H1 (cell line): Measurements from ENCODE around the gene SPARC. TPM values are rescaled to one million over a fixed set of nuclear protein-coding genes. Genes with fewer than 3 reads are reported as not detected.

Source experiments
- CTCF ChIA-PET: fragments of 300-600 bp; sonication (Branson Sonifier 250); formaldehyde crosslinking; loops from one replicate; lab custom pipeline; 2021; ENCODE audit not compliant: partially characterized antibody; lab: Charles Lee
- POLR2A ChIA-PET: fragments of 300-600 bp; sonication (Branson Sonifier 250); formaldehyde crosslinking; loops from one replicate; lab custom pipeline; 2021; ENCODE audit warnings: inconsistent platforms; ENCODE audit not compliant: partially characterized antibody; lab: Charles Lee
- DNase-seq, 2 experiments: peaks; one replicate each; pipeline versions ENCODE4 v3.0.0 to v3.0.0-alpha.2; 2010 to 2022; ENCODE audit warnings: low spot score in 2 of 2, low read depth in 1 of 2, mixed read lengths in 1 of 2
- FAIRE-seq: peaks from 2 replicates; lab custom pipeline; 2011; peaks lifted over from hg19 to GRCh38; lab: Jason Lieb, UNC
- H2AFZ ChIP-seq: 2 replicates; pipeline ENCODE4 v1.8.1; 2012; ENCODE audit warnings: low read length, inconsistent platforms
- H2AK5ac ChIP-seq: 2 replicates; pipeline ENCODE4 v1.6.1; 2013; ENCODE audit warnings: low read depth, low read length
- H2BK120ac ChIP-seq: replicated peaks from 2 replicates; pipeline ENCODE3; 2013; ENCODE audit warnings: low read depth, low read length, inconsistent platforms
- H2BK12ac ChIP-seq: 2 replicates; pipeline ENCODE4 v1.6.1; 2013; ENCODE audit warnings: low read depth, low read length
- H2BK15ac ChIP-seq: 2 replicates; pipeline ENCODE4 v1.6.1; 2013; ENCODE audit warnings: low read length
- H2BK20ac ChIP-seq: 2 replicates; pipeline ENCODE4 v1.6.1; 2013; ENCODE audit warnings: low read length
- H2BK5ac ChIP-seq: 2 replicates; pipeline ENCODE4 v1.6.1; 2013; ENCODE audit warnings: low read depth, low read length
- H3K14ac ChIP-seq: 2 replicates; pipeline ENCODE4 v1.6.1; 2013; ENCODE audit warnings: inconsistent platforms; ENCODE audit not compliant: insufficient read length
- H3K18ac ChIP-seq: 2 replicates; pipeline ENCODE4 v1.6.1; 2013; ENCODE audit warnings: low read length; ENCODE audit errors: extremely low read depth
- H3K23ac ChIP-seq: 2 replicates; pipeline ENCODE4 v1.6.1; 2013; ENCODE audit warnings: inconsistent platforms; ENCODE audit not compliant: insufficient read length
- H3K23me2 ChIP-seq: 2 replicates; pipeline ENCODE4 v1.6.1; 2013; ENCODE audit warnings: low read depth, low read length
- H3K27ac ChIP-seq: 2 replicates; pipeline ENCODE4 v1.6.1; 2011; ENCODE audit warnings: low read depth, low read length, inconsistent platforms
- H3K27me3 ChIP-seq, 4 experiments: replicated peaks in 1 of 4; 1 replicate in 1 of 4; 2 replicates in 3 of 4; pipeline versions ENCODE4 v1.6.1 to v1.8.1; 2011 to 2013; ENCODE audit warnings: low read length in 3 of 4, mild to moderate bottlenecking in 3 of 4, inconsistent platforms in 2 of 4, mixed read lengths in 2 of 4, moderate library complexity in 1 of 4; ENCODE audit not compliant: control insufficient read depth in 3 of 4, insufficient read depth in 3 of 4; ENCODE audit errors: extremely low read depth in 1 of 4
- H3K36me3 ChIP-seq, 4 experiments: 2 replicates each; pipeline versions ENCODE4 v1.6.1 to v1.8.1; 2011 to 2013; ENCODE audit warnings: mild to moderate bottlenecking in 4 of 4, low read length in 3 of 4, moderate library complexity in 2 of 4, control low read depth in 1 of 4, inconsistent platforms in 1 of 4; ENCODE audit not compliant: insufficient read depth in 4 of 4, control insufficient read depth in 2 of 4
- H3K4ac ChIP-seq: replicated peaks from 2 replicates; pipeline ENCODE3; 2013; ENCODE audit warnings: low read length, low read depth, mixed read lengths, inconsistent platforms; ENCODE audit not compliant: insufficient read length
- H3K4me1 ChIP-seq, 4 experiments: replicated peaks in 1 of 4; 1 replicate in 1 of 4; 2 replicates in 3 of 4; pipeline versions ENCODE4 v1.6.1 to v1.8.1; 2011 to 2013; ENCODE audit warnings: low read length in 3 of 4, inconsistent platforms in 2 of 4, mixed read lengths in 1 of 4; ENCODE audit not compliant: insufficient read depth in 4 of 4, control insufficient read depth in 3 of 4
- H3K4me2 ChIP-seq, 2 experiments: 2 replicates each; pipeline versions ENCODE4 v1.6.1 to v1.8.1; 2011 to 2013; ENCODE audit warnings: low read depth in 2 of 2, low read length in 2 of 2, control low read depth in 1 of 2, inconsistent platforms in 1 of 2, mild to moderate bottlenecking in 1 of 2; ENCODE audit not compliant: insufficient read depth in 1 of 2
- H3K4me3 ChIP-seq, 4 experiments: fragments of 200-600, 300-600 bp in 1 of 4; sonication (generic), shearing (Covaris generic), sonication (Bioruptor Twin) in 1 of 4; 2 replicates each; pipeline versions ENCODE4 v1.5.1 to v1.8.1; 2011 to 2016; ENCODE audit warnings: low read length in 4 of 4, low read depth in 3 of 4, control low read depth in 2 of 4, inconsistent platforms in 2 of 4, mild to moderate bottlenecking in 2 of 4, mixed read lengths in 1 of 4, moderate library complexity in 1 of 4; ENCODE audit not compliant: insufficient read depth in 2 of 4; ENCODE audit errors: extremely low read depth in 1 of 4
- H3K56ac ChIP-seq: replicated peaks from 2 replicates; pipeline ENCODE3; 2013; ENCODE audit warnings: low read depth, mild to moderate bottlenecking, mixed read lengths, low read length, inconsistent platforms; ENCODE audit not compliant: insufficient read length
- H3K79me1 ChIP-seq: 2 replicates; pipeline ENCODE4 v1.6.1; 2013; ENCODE audit warnings: low read depth, low read length, control low read depth
- H3K79me2 ChIP-seq, 2 experiments: 2 replicates each; pipeline versions ENCODE4 v1.6.1 to v1.8.1; 2012 to 2013; ENCODE audit warnings: low read length in 2 of 2, mild to moderate bottlenecking in 2 of 2, inconsistent platforms in 1 of 2; ENCODE audit not compliant: insufficient read depth in 2 of 2, control insufficient read depth in 1 of 2
- H3K9ac ChIP-seq, 4 experiments: replicated peaks in 1 of 4; 1 replicate in 1 of 4; 2 replicates in 3 of 4; pipeline versions ENCODE4 v1.6.1 to v1.8.1; 2011 to 2013; ENCODE audit warnings: low read depth in 3 of 4, low read length in 3 of 4, control low read depth in 2 of 4, mild to moderate bottlenecking in 2 of 4, moderate library complexity in 2 of 4, inconsistent platforms in 1 of 4; ENCODE audit errors: extremely low read depth in 1 of 4
- H3K9me3 ChIP-seq, 2 experiments: 2 replicates each; pipeline versions ENCODE4 v1.6.1 to v1.8.1; 2012 to 2013; ENCODE audit warnings: mild to moderate bottlenecking in 2 of 2, moderate library complexity in 2 of 2, control low read depth in 1 of 2, inconsistent platforms in 1 of 2, low read depth in 1 of 2, low read length in 1 of 2, mixed read lengths in 1 of 2; ENCODE audit not compliant: insufficient read depth in 2 of 2
- H4K20me1 ChIP-seq, 2 experiments: replicated peaks in 1 of 2; 2 replicates each; pipeline versions ENCODE3 to v1.8.1; 2011 to 2013; ENCODE audit warnings: inconsistent platforms in 2 of 2, low read length in 2 of 2, mild to moderate bottlenecking in 1 of 2; ENCODE audit not compliant: insufficient read depth in 2 of 2, control insufficient read depth in 1 of 2
- H4K5ac ChIP-seq: 2 replicates; pipeline ENCODE4 v1.6.1; 2013; ENCODE audit warnings: low read length, low read depth, mixed read lengths, inconsistent platforms; ENCODE audit not compliant: insufficient read length
- H4K8ac ChIP-seq: 2 replicates; pipeline ENCODE4 v1.8.0; 2013; ENCODE audit warnings: mild to moderate bottlenecking, moderate library complexity, low read length, inconsistent platforms; ENCODE audit not compliant: insufficient read depth; ENCODE audit errors: extremely low read depth
- H4K91ac ChIP-seq: replicated peaks from 2 replicates; pipeline ENCODE3; 2013; ENCODE audit warnings: low read length, mixed read lengths, inconsistent platforms; ENCODE audit not compliant: insufficient read length
- SIN3A ChIP-seq, 2 experiments: IDR thresholded peaks in 1 of 2; conservative IDR thresholded peaks in 1 of 2; 2 replicates each; pipeline ENCODE4 v1.6.1; 2011 to 2012; ENCODE audit warnings: low read length in 2 of 2, improper control_type of control experiment in 1 of 2, low read depth in 1 of 2, mild to moderate bottlenecking in 1 of 2
- WGBS, 2 experiments: shearing (Covaris generic) in 1 of 2; methylation state at CpG; one replicate each; pipeline versions ENCODE4 v1.1.6 to v1.1.7; 2013 to 2015; ENCODE audit warnings: low lambda C conversion rate in 2 of 2, mixed read lengths in 2 of 2, inconsistent platforms in 1 of 2, low coverage in 1 of 2, missing lambda C conversion rate in 1 of 2; ENCODE audit not compliant: insufficient replicate concordance in 2 of 2, insufficient coverage in 1 of 2, insufficient read length in 1 of 2; ENCODE audit errors: extremely low coverage in 1 of 2, missing lambda C conversion rate in 1 of 2; 5-methylcytosine and 5-hydroxymethylcytosine counted together
- polyA plus RNA-seq, 7 experiments: library from polyadenylated mRNA; depleted of rRNA in 3 of 7; stranded (reverse) in 5 of 7; unstranded in 2 of 7; fragments of >200 nt in 5 of 7; fragments of 200-250 nt in 2 of 7; gene quantifications; 1 replicate in 5 of 7; 2 replicates in 1 of 7; 4 replicates in 1 of 7; pipeline versions ENCODE4 v1.2.1 to v1.2.3, GENCODE V29; 2011 to 2013; ENCODE audit warnings: missing spikeins in 2 of 7, mixed read lengths in 2 of 7
- total RNA-seq: library from RNA; stranded (reverse); fragmentation: NEBNext Ultra II Directional; extraction: Animal tissue kit (Norgen Biotek cat#: 25700); gene quantifications from 2 replicates; pipeline ENCODE4 v1.2.1, GENCODE V29; 2021

Gene SPARC
- total and polyA plus RNA-seq, 2 of the 8 experiments (the other 6 are each of a cell fraction or from before 2014, with no cell fraction given) = 375 to 438 TPM

GRCh38 chr5:151733358-151734063 lies 46.8 kb upstream of the SPARC start:
- H2AK5ac ChIP-seq = no peak overlapping the region
- no peak for FAIRE-seq
- H3K4me1 ChIP-seq = peaks cover 0 to 7% (median 3%) of the 10 kb centered on the region in 4 experiments; a peak in 3 of 7 replicates
- TF ChIP-seq SIN3A (conservative IDR thresholded peaks at IDR 0.05 in 1 of 2, IDR thresholded peaks at IDR 0.05 in 1 of 2; ENCODE audit: low read depth in 1 of 2, low read length in 2 of 2) = no peak
- 94% methylated on average over 9 of the region's 9 CpGs; no CpG with 5 or more reads in 1 of the 2 experiments for WGBS, 2 experiments
- POLR2A ChIA-PET = interaction anchor here (1.1 kb wide), 1 partner anchor 8 kb away, joined by 3 read pairs; no protein-coding TSS in a partner anchor
- no peak overlapping the region for H3K9ac ChIP-seq
- H4K20me1 ChIP-seq = no peaks in the 10 kb centered on the region
- H3K9me3 ChIP-seq = peaks cover 13 to 19% of the 10 kb centered on the region in 2 experiments
- no peak overlapping the region for H2BK20ac ChIP-seq
- no peak overlapping the region for H3K4ac ChIP-seq
- CTCF ChIA-PET = interaction anchor here (0.6 to 38.0 kb wide), 4 partner anchors 7 to 69 kb away, joined by 3 to 991 read pairs (median 112); no protein-coding TSS in a partner anchor
- peaks cover 0 to 8% (median 0%) of the 10 kb centered on the region in 4 experiments; a peak in 3 of 8 replicates for H3K36me3 ChIP-seq
- no peak overlapping the region for H3K56ac ChIP-seq
- no peak for DNase-seq
- no peak overlapping the region for H3K4me3 ChIP-seq
- no peak overlapping the region for H4K8ac ChIP-seq
- no peak overlapping the region for H2BK15ac ChIP-seq
- H4K5ac ChIP-seq = no peak overlapping the region
- no peak overlapping the region for H2BK5ac ChIP-seq
- no peak overlapping the region for H2BK120ac ChIP-seq
- no peak overlapping the region for H3K23ac ChIP-seq
- no peaks in the 10 kb centered on the region for H3K79me2 ChIP-seq
- no peaks in the 10 kb centered on the region for H3K27me3 ChIP-seq
- peaks cover 2% of the 10 kb centered on the region; the same call in 1 of the 2 replicates for H3K23me2 ChIP-seq
- H4K91ac ChIP-seq = no peak overlapping the region
- H3K27ac ChIP-seq = no peak overlapping the region
- H3K14ac ChIP-seq = no peak overlapping the region
- H2BK12ac ChIP-seq = no peak overlapping the region
- no peak overlapping the region for H3K4me2 ChIP-seq
- no peak overlapping the region for H2AFZ ChIP-seq
- no peak overlapping the region for H3K18ac ChIP-seq
- H3K79me1 ChIP-seq = no peaks in the 10 kb centered on the region
